HG03196 (cell line): ENCODE measurements around the gene ARHGEF28.

Source experiments
- ATAC-seq: cut with Tn5 transposase; IDR thresholded peaks from one replicate; pipeline ENCODE4 v1.9.1; 2021; ENCODE audit not compliant: unreplicated experiment

Gene ARHGEF28

GRCh38 chr5:73954381-73954780, 328.4 kb downstream of the ARHGEF28 start:
- ATAC-seq: no peak

DNA sequence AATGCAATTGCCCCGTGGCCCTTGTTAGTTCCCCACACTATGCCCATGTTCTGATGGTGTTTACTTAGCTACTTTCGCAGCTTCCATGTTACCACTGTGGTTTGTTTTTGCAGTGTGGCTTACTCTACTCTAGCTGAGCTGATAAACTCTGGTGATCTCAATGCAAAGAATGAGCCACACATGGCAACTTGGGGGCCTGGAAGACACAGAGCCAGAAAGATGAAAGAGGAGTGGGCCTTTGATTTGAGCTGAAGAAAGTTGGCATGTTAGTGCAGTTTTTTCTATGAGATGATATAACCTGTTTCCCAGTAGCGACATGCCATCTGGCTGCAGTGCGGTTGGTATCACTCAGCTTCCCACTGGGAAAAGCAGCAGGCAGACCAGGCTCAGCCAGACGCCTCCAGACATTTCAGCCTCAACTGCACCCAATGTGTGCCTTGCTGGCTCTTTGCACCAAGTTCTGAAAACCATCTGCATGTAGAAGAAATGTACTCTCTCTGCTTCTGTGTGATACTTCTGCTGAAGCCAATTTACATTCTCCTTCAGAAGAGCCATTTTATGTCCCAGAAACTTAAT, 329.4 kb downstream of the ARHGEF28 start:
- ATAC-seq: no peak

DNA sequence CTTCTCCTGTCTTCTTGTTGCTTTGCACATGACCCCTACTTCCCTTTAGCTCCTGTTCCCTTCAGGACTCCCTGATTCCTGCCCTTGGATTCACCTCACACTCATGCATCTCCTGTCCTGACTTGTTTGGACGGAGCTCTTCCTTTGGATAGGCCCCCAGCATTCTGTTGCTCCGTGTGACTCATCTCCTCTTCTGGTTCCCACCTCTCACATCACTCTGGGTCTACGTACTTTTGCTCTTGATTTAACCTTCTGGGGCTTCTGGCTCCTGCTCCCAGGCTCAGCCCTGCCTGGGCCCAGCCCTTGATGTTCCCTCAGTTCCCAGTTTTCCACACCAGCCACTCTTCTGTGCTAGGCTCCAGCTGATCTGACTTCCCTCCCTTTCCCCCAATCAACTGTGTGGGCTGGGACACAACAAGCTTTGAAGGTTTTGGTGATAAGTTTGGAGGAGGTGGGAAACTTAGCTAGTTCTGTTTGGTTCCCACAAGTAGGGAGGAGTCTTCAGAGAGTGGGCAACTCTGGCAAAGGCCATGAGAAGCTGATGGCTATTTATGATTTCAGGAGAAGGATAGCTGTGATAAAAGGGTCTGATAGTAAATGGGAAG, 331.5 kb downstream of the ARHGEF28 start:
- no peak for ATAC-seq

DNA sequence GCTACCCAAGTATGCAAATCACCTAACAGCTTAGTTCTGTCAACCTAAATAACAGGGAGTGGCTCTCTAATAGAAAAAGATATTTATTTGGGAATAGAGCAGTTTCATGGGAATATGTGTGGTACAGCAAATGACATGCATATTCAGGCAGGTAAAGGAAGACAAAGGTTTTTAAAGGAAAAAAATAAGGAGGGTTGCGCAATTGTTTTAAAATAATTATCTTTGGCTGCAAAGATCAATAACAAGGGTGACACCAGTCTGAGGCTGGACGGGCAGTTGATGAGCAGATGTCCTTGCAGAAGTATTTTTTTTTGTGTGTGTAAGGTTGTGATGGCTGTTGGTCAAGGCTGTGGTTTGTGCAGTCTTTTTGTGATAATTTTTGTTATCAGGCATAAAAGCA, 332.0 kb downstream of the ARHGEF28 start:
- no peak for ATAC-seq

DNA sequence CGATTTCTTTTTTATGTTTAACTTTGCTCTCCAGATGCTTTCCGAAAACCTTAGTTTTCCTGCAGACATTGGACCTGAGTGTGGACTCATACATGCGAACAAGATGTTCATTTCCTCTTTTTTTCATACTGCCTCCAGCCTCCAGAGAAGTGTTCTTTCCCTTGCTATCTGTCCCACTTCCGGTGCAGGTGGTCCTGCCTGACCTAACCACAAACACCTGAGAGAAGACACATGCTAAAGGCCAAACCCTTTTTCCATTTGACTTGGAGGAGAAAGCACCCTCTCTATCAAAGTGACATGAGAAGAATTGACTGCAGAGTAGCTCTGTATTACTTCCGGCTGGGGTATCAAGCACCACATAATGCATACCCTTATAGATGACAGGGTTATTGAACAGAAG, 334.0 kb downstream of the ARHGEF28 start:
- no peak for ATAC-seq

GRCh38 chr5:73960426-73960825, 334.4 kb downstream of the ARHGEF28 start:
- ATAC-seq: no peak

DNA sequence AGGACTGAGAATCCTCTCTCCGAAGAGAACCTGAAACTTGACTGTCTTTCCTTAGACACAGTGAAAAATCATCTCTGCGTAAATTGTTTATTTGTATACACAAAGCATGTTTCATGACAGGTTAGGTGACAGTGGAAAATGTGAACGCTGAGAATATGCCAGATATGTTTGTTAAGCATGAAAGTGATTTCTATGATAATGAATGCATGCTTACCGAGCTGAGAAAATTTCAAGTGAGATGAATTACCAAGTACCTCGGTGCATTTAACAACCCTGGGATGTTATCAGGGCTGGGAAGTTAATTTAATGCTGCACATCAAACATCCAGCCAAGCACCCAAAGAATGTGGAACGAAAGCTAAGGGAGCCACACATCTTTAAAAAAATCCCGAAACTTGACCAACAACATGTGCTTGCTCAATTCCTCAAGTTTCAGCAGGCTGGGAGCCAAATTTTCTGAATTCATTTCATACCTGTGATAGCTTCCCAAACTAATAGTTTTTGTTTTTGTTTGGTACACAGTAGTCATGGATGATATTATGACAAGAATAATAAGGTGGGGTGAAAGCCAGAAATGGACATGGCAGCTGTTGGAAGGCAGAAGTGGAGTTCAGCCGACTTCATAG, 336.9 kb downstream of the ARHGEF28 start:
- ATAC-seq: no peak

- no peak for ATAC-seq
Observed at GRCh38 chr5:73964352-73964865, 338.4 kb downstream of the ARHGEF28 start.

GRCh38 chr5:73966451-73966850, 340.5 kb downstream of the ARHGEF28 start:
- no peak for ATAC-seq

GRCh38 chr5:73967347-73967746, 341.4 kb downstream of the ARHGEF28 start:
- no peak for ATAC-seq

DNA sequence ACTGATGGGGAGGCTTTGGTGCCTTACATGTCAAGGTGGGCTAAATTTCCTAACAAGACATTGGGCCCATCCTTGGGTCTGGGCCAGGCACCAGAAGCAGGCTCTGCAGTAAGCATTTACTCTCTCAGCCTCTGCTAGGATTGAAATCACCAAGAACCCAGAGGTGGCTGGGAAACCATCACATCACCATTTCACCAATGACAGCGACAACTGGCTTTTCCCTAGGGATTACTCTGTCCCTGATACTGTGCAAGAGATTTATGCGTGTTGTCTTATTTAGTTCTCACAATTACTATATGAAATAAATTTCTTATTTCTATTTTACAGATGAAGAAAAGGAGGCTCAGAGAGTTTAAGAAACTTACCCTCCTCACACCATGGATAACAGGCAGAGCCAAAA, 342.2 kb downstream of the ARHGEF28 start:
- no peak for ATAC-seq

- no peak for ATAC-seq
Observed at GRCh38 chr5:73968729-73969128, 342.7 kb downstream of the ARHGEF28 start.

GRCh38 chr5:73969195-73970036, 343.4 kb downstream of the ARHGEF28 start:
- no peak for ATAC-seq

DNA sequence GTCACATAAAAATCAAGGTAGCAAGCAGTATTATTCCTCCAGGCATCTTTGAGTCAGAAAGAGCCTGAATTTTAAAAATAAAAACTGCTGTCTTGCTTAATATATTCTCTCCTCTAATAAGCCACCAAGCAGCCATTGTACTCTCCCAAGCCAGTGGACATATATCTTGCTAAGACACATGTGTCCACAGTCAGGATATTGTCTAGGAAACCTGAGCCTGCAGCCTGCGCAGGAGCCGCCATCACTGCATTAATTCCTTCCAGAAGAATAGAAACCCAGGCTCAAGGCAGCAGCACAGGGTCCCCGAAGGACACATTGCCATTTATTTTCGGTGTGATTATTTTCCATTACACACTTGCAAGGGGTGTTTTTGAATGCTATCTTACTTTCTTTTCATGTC, 345.3 kb downstream of the ARHGEF28 start:
- ATAC-seq: no peak

GRCh38 chr5:73973135-73973534, 347.1 kb downstream of the ARHGEF28 start:
- ATAC-seq: no peak

DNA sequence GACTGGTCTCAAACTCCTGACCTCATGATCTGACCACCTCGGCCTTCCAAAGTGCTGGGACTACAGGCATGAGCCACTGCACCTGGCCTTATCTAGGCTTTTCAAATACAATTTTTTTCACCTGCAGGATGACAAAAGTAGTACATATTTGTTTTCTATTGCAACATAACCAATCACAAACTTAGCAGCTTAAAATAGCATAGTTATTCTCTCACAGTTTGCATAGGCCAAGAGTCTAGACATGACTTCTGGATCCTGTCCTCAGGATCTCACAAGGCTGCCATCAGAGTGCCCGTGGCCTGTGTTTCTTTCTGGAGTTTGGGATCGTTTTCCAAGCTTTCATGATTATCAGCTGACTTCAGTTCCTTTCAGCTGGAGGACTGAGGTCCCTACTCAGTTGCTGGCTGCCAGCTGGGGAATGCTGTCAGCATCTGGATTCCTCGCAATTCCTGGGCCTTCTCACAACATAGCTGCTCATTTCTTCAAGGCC, 348.9 kb downstream of the ARHGEF28 start:
- no peak for ATAC-seq

GRCh38 chr5:73975845-73976244, 349.8 kb downstream of the ARHGEF28 start:
- no peak for ATAC-seq

GRCh38 chr5:73977146-73977545, 351.1 kb downstream of the ARHGEF28 start:
- no peak for ATAC-seq

GRCh38 chr5:73979321-73979720, 353.3 kb downstream of the ARHGEF28 start:
- no peak for ATAC-seq

GRCh38 chr5:73981704-73982103, 355.7 kb downstream of the ARHGEF28 start:
- ATAC-seq: no peak

- no peak for ATAC-seq
Observed at GRCh38 chr5:73983644-73984043, 357.6 kb downstream of the ARHGEF28 start.
